ENCODE results near the gene LMOD1.

GRCh38 chr1:201941420-201942128, 4.8 kb downstream of the LMOD1 start:
- no peak for TF ChIP-seq POLR2A (IDR thresholded peaks at IDR 0.05)
- TF ChIP-seq CTCF (IDR thresholded peaks at IDR 0.05 in 4 of 5, conservative IDR thresholded peaks at IDR 0.05 in 1 of 5) = no peak

All from gastrocnemius medialis (tissue), 4 donors.